SK-N-SH (cell line): Measurements from ENCODE around the gene UST.
A peak's percentile ranks its signal among the peaks of the same experiment; 100 is the strongest.

Experiments
- CTCF ChIP-seq: fragments of 200-600 bp; sonication (generic); IDR thresholded peaks from 2 replicates; pipeline ENCODE4 v1.6.1; 2017; ENCODE audit warnings: antibody characterized with exemption, mild to moderate bottlenecking, moderate library complexity
- EP300 ChIP-seq, 2 experiments: IDR thresholded peaks; 2 replicates each; pipeline versions ENCODE4 v1.4.0 to v1.6.1; 2012; ENCODE audit warnings: borderline replicate concordance in 1 of 2, low read depth in 1 of 2, low read length in 1 of 2
- FOXM1 ChIP-seq: IDR thresholded peaks from 2 replicates; pipeline ENCODE4 v1.4.0; 2012; ENCODE audit warnings: low read depth, mild to moderate bottlenecking
- GABPA ChIP-seq: IDR thresholded peaks from 2 replicates; pipeline ENCODE4 v1.4.0; 2012; ENCODE audit warnings: low read depth, mild to moderate bottlenecking
- GATA2 ChIP-seq: sonication (generic); formaldehyde crosslinking; IDR thresholded peaks from 2 replicates; pipeline ENCODE4 v1.5.0; 2020; ENCODE audit warnings: mild to moderate bottlenecking, missing genetic modification reagents
- JUND ChIP-seq: IDR thresholded peaks from 2 replicates; pipeline ENCODE4 v1.4.0; 2012
- POLR2AphosphoS5 ChIP-seq: IDR thresholded peaks from 2 replicates; pipeline ENCODE4 v1.6.1; 2012; ENCODE audit warnings: low read depth, low read length
- RCOR1 ChIP-seq: fragments of 150-350 bp; IDR thresholded peaks from 2 replicates; pipeline ENCODE4 v1.6.1; 2017; ENCODE audit warnings: antibody characterized with exemption, low read length
- SIN3A ChIP-seq: IDR thresholded peaks from 2 replicates; pipeline ENCODE4 v1.6.1; 2012; ENCODE audit warnings: low read depth, mild to moderate bottlenecking, low read length, moderate library complexity, borderline replicate concordance
- SMC3 ChIP-seq: IDR thresholded peaks from 2 replicates; pipeline ENCODE4 v1.6.1; 2012; ENCODE audit warnings: low read depth, low read length, improper control_type of control experiment
- TAF1 ChIP-seq: IDR thresholded peaks from 2 replicates; pipeline ENCODE4 v1.6.1; 2012; ENCODE audit warnings: low read depth, mild to moderate bottlenecking, low read length, moderate library complexity, borderline replicate concordance
- YY1 ChIP-seq: IDR thresholded peaks from 2 replicates; pipeline ENCODE4 v1.4.0; 2012; ENCODE audit warnings: low read depth, mild to moderate bottlenecking
- TF ChIP-seq, protein P1 (sequence below): IDR thresholded peaks from 2 replicates; pipeline ENCODE4 v1.4.0; 2012; ENCODE audit warnings: low read depth
- TF ChIP-seq, protein P2 (sequence below): fragments of 150-350 bp; IDR thresholded peaks from 2 replicates; pipeline ENCODE4 v1.6.1; 2016; ENCODE audit warnings: mild to moderate bottlenecking, low read depth, low read length

DNA sequence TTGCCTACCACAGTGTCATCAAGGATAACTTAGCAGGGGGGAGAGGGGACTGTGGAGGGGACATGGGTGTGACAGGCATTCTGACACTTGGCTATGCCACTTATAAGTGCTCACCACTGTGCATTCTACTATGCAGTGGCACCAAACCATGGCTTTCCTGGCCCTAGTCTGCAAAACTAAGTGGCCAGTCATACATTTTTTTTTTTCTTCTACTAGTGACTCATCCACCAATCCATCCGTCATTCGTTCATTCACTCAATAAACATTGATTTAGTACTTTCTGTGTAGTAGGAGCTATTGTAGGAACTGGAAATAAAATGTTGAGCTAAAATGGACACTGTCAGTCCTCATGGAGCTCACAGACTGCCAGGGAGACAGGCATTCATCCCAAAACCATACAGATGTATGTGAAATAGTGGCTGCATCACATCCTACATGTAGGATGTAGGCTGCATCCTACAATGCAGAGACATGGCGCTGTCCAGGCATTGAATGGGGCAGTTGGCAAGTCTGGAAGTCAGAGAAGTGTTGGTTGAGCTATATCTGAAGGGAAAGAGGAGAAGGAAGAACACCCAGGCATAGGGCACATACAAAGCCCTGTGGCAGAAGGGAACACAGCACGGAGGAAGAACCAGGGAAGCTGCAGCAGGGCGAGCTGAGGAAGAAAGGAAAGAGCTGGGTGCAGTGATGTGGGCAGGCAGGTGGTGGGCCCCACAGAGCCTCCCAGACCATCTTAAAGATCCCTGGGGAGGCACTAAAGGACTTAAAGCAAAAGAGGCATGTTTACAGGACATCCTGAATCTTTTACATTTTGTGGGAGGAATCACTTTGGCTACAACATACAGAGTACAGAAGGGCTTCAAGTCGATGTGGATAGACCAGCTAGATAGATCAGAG is 224.4 kb downstream of the UST start:
- TF ChIP-seq CTCF (no peak), POLR2AphosphoS5 (no peak), SIN3A (no peak), SMC3 (no peak), GATA2 (CRISPR knock-in tag) (no peak), TAF1 (no peak), RCOR1 (no peak), JUND (peak; percentile 51), GABPA (no peak), EP300 (IDR thresholded peaks at IDR 0.05; ENCODE audit: borderline replicate concordance in 1 of 2, low read depth in 1 of 2, low read length in 1 of 2) (no peak), YY1 (no peak), FOXM1 (no peak)
- TF ChIP-seq, protein P1, sequence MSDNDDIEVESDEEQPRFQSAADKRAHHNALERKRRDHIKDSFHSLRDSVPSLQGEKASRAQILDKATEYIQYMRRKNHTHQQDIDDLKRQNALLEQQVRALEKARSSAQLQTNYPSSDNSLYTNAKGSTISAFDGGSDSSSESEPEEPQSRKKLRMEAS = no peak
- TF ChIP-seq, protein P2, sequence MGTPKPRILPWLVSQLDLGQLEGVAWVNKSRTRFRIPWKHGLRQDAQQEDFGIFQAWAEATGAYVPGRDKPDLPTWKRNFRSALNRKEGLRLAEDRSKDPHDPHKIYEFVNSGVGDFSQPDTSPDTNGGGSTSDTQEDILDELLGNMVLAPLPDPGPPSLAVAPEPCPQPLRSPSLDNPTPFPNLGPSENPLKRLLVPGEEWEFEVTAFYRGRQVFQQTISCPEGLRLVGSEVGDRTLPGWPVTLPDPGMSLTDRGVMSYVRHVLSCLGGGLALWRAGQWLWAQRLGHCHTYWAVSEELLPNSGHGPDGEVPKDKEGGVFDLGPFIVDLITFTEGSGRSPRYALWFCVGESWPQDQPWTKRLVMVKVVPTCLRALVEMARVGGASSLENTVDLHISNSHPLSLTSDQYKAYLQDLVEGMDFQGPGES = no peak
